Lung microvascular endothelial cell (primary cell): ENCODE measurements around the gene VENTX. TPM values are rescaled to one million over a fixed set of nuclear protein-coding genes. Genes with fewer than 3 reads are reported as not detected.

Experiments used
- DNase-seq, 2 donors: peaks; one replicate each; pipeline versions ENCODE4 v3.0.0 to v3.0.0-alpha.2; 2010; ENCODE audit warnings: low read depth in 2 of 2
- total RNA-seq: library from RNA; depleted of rRNA; stranded (reverse); fragments of >200 nt; gene quantifications from 2 replicates; pipeline ENCODE4 v1.2.1, GENCODE V29; 2014

The VENTX gene
- total RNA-seq, 1 donor from 2014 or later: not detected

DNA sequence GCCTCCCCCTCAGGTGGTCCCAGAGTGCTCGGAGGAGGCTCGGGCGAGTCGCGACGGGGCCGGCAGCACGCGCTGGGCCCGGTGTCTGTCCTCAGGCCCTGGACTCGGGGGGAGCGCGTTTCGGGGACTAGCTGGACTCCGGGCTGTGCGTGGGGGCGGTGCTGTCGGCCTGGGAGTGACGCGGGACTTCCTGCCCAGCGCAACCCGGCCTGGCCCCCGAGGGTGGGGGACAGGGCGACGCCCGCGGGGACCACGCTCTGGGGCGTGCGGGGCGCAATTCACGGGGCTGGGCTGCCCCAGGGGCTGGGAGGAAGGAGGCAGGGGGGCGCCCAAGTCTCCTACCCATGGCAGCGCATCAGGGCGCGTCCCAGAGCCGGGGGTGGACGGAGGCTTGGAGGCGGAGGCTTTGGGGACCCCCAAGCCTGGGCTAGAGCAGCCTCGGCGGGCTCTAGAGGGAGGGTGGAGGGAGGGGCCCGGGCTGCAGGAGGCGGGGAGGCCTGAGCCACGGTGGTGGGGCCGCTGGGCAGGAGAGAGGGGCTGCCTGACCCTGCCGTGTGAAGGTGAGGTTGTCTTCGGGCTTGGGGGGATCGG is 2.3 kb upstream of the VENTX start:
- no peak for DNase-seq

DNA sequence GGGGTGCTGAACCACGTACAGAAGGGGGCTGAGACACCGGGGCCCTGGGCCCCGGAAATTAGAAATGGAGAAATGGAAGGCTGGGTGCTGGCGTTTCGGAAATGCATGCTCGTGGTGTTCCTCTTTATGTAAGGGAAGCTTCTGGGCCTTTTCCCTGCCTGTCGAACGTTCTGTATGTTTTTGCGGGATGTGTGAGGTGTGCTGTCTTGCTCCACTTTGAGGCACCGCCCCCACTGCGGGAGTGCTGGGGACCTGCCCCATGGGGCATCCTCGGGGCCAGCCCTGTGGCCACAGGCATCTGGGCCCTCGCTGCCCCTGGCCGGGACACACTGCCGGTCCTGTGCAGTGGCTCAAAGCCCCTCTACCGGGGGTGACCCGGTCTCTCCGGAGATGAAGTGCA is 1.7 kb upstream of the VENTX start:
- no peak for DNase-seq

DNA sequence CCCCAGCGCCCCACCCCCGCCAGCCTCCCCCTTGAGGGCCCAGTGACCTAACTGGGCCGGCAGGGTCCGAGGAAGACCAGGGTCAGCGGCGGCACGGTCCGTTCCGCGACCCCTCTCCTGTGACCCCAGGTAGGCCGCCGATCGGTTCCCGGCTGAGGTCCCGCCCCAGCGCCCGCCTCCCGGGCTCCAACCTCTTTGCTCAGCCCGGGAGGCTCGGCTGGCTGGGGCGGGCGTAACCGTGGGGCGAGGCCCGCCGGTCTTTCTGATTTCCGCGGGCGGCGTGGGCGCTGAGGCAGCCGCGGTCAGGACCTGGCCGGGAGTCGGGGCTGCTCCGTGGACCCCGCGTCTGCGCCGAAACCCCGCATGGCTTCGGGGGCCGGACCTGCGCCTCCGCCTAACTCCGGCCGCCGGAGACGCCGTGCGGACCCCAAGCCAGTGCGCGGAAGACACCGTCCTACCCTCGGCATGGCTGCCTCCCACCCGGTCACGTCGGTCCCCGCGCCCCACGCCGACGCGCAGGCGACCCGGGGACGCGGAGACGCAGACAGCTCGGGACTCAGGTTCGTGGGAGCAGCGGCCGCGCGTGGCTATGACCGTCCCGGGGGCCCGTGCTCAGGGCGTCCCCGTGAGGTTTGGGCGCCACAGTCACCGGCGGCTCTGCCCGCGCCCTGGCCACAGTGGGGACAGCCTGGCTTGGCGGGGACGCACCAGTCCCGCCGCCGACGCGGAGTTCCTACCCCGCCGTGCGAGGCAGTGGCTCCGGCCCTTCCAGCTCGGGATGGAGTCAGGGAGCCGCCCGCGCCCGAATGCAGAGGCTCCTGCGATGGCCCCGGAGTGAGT is 1.0 kb upstream of the VENTX start:
- DNase-seq: no peak

DNA sequence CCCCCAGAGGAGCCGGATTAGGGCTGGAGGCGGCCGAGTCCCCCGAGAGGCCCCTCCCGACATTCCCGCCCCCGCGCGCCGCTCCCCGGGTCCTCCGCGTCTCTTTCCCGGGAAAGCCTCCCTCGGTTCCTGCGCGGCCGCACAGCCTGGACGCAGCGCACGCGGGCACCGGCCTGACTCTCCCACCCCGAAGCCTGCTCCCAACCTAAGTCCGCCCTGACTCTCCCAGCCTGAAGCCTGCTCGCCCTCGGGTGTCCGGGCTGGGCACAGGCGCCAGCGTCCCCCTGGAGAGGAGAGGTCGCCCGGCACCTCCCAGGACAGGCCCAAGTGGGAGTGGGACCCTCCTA is 441 bp upstream of the VENTX start:
- DNase-seq: no peak

DNA sequence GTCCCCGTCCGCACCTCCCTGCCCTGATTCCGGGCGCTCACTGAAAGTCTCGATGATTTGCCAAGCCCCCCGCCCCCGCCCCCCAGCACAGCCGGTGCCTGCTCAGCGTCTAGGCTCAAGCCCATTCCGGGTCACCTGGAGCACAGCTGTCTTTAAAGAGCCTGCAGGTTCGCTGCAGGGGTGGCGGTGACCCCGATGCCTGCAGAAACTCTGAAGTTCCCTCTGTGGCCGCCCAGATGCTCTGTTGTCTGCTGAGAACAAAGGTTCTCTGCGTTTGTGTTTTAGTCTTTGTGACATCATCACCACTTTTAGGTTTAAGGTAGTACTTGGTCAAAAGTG is 780 bp downstream of the VENTX start:
- DNase-seq: no peak

DNA sequence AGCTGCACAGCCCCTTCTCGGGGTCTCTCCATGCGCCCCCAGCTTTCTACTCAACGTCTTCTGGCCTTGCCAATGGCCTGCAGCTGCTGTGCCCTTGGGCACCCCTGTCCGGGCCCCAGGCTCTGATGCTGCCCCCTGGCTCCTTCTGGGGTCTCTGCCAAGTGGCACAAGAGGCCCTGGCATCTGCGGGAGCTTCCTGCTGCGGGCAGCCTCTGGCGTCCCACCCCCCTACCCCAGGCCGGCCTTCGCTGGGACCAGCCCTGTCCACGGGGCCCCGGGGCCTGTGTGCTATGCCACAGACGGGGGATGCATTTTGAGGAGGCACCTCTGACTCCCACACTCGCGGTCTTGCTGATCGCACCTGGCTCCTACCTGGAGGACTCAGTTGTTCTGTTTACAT is 2.3 kb downstream of the VENTX start:
- no peak for DNase-seq

DNA sequence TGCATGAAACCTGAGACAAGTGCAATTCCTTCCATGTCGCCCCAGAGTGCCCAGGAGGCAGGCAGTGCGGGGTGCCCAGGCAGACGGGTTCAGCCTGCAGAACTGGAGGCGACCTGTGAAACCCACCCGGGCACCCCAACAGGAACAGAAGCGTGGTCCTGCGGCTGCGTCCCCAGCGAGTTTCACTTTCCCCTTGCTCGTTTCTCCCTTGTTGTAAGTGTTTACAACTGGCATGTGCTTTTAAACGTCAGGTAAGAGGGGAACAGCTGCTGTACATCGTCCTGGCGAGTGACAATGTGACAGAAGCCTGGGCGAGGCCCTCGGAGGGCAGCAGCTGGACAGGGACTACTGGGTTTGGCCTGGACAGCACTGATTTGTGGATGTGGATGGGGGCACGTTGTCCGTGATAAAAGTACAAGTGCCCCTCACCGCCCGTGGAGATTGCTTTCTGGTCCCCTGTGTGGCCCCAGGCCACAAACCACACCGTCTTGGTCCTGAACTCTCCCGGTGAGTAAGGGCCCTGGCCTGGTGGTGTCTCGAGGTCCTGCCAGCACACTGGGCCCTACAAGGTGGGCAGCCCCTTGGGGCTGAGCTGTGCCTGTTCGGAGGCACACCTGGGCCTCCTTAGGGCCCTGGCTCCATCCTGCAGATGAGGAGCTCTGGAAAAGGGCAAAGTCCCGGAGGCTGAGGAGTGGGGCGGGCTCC is 4.0 kb downstream of the VENTX start:
- no peak for DNase-seq

DNA sequence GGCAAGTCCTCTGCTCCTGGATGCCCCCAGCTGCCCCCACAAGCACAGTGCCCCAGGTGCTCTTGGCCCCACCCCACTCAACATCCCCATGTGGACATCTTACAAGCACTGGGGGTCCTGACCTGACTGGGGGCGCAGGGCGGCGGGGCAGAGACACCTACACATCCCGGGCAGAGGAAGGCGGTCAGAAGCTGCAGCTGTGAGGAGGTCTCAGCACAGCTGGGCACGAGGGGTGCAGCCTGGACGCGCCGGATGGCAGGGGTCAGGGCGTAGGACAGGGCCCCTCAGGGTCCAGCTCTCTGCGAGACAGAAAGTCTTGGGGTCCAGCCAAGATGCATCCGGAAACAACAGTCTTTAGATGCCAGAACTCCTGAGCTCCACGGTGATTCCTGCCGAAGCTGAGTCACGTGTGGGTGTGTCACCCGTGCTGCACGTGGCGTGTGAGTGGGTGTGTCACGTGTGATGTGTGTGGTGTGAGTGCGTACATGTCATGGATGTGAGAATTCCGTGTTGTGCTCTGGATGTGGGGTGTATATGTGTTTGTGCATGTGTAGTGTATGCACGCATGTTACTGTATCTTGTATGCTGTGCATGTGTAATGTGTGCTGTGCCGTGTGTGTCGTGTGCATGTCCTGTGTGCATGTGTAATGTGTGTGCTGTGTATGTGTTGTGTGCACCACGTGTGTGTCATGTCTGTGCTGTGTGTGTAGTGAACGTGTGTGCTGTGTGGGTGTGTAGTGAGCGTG is 5.1 kb downstream of the VENTX start:
- peak in 1 of 2 donors; percentile 30 for DNase-seq

DNA sequence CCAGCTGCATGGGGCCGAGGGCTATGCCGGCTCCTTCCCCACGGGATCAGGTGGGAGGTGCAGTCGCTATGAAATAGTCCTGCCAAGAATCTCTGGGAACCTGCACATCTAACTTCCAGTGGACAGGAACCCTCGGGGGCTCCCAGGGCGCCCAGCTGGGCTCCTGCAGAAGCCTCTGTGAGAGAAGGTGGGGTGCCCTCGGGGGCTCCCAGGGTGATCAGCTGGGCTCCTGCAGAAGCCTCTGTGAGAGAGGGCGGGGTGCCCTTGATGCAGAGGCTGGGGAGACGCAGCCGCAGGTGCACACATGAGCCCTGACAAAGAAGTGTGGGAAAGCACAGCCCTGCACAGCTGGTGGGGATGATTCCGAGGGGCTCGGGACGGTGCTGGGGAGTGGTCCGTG is 5.9 kb downstream of the VENTX start:
- DNase-seq: no peak

DNA sequence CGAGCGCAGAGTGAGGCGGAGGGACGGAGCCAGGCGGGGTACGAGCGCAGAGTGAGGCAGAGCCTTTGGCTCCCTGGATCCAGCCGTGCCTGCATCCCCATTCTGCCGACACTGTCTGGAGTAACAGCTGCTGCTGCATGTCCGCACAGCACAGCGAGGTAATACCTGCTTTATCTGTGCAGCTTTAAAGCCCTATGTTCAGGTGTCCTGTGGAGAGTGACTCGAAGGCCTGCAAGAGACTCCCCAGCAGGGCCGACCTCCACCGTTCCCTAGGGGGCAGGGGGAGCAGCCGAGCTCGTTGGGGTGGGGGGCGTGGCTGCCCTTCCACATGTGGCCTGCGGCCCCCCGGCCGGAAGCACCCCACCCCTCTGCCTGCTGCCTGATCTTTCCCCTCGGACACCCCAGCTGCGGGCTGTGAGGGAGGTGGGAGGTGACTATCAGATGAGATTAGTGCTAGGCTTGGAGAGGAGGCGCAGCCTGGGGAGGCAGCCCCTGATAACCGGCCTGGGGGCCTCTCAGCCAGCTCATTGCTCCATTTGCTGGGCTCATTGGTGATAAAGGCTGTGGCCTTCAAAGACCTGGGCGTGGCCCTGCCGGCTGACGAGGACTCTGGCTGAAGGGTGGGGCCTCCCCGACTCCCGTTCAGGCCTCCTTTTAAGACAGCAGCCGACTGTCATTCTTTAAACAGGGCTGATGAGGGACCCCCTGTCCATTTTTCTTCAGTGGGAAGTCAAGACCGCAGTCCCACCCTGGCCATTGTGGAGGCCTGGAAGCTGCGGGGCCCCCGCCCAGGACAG is 8.0 kb downstream of the VENTX start:
- no peak for DNase-seq

DNA sequence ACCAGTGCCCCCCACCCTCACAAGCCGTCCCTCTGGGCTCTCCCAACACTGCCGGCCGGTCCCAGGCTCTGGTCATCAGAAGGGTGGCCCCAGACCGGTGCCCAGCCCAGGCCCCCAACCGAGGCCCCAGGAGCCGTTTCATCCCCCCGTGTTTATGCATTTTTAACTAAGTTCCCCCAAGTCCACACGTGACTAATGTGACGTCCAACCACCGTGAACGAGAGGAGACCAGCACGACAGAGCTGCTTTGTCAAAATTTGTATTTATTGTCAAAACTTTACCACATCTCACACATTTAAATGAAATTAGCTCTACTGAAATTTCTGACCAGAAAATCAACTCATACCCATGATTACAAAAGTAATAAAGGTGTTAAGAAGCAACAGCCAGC is 8.6 kb downstream of the VENTX start:
- no peak for DNase-seq

DNA sequence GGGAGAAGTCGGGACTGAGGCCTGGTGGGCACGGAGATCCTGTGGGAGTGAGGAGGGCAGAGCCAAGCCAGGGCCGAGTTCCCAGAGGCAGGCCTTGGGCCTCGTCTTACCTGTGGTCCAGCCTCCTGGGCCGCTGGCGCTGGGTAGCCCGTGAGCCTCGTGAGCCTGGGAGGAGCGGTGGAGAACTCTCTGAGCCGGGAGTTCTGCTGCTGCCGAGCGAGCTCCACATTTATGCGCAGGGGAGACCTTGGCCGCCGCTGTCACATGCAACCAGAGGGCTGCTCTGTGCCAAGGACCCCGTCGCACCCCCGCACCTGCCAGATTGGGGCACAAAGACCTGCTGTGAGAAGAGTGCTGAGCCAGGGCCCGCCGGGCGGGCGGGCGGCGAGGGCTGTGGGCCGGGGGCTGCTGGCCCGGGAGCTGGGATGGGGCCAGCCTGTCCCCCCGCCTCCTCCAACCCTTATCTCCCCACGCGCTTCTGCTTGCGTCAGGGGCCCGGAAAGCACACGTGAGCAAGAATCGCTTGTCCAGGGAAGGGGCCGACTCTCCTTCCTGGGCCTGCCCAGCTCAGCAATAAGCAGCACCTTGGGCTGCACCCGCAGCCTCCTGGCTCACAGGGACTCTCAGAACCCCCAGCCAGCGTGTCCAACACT is 10.2 kb downstream of the VENTX start:
- no peak for DNase-seq

DNA sequence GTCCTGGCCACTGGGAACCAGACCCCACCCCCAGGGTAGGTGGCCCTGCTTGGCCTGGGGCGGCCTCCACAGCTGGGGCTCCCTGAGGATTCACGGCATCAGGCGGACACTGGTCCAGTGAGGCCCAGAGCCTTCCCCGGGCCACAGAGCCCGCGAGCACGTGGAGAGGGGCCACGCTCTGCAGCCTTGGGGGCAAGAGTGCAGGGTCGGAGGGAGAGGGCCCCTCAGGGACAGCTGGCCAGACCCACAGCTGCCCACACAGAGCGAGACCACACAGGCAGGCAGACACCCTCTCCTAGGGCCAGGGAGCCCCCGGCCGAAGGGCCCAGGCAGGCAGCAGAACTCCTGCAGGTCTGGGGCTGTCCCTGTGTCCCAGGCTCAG is 10.7 kb downstream of the VENTX start:
- no peak for DNase-seq

DNA sequence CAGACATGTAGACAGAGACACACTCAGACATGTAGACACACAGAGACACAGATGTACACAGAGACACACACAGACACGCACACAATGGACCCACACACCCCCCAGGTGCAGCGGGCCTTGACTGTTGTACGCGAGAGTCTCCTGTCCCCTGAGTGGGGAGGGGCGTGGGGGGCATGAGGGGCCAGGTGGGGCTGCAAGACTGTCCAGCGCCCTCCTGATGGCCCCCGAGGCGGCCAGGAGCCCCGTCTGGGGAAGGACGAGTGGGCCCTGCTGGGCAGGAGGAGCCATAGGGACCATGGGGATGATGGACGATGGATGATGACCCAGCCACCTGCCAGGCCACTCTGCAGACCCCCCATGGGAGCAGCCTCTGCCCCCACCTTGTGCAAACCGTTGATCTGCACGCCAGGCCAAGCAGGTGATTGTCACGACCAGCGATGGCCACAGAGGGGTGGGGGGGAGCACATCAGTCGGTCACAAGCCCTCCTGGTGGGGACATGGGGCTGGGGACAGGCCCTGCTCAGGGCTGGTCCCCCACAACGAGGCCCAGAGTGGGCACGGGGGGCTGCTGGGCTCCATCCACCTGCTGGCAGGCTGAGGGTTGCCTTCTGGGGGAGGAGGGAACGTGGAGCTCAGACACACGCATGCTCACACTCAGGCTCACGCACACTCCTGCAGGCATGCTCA is 11.6 kb downstream of the VENTX start:
- no peak for DNase-seq

DNA sequence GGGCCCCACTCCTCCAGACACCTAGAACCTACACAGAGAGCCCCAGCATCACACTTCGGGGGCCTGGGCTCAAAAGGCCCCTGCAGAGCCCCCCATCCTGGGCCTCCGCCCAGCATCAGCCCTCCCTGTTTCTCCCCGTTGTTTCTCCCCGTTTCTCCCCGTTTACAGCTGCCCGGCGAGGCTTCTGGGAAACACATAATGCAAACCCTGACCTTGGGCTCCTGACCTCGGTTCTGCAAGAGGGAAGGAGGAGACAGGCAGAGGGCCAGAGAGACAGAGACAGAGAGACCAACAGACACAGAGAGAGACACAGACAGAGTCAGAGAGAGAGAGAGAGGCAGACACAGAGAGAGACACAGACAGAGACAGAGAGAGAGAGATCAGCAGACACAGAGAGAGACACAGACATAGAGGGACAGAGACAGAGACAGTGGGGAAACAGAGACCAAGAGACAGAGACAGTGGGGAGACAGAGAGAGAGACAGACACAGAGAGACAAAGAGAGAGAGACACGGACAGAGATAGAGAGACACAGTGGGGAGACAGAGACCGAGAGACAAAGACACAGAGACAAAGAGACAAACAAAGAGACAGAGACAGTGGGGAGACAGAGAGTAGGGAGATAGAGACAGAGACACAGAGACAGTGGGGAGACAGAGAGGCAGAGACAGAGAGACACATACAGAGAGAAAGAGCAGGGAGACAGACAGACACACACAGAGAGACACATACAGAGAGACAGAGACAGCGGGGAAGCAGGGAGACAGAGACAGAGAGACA is 12.5 kb downstream of the VENTX start:
- no peak for DNase-seq

DNA sequence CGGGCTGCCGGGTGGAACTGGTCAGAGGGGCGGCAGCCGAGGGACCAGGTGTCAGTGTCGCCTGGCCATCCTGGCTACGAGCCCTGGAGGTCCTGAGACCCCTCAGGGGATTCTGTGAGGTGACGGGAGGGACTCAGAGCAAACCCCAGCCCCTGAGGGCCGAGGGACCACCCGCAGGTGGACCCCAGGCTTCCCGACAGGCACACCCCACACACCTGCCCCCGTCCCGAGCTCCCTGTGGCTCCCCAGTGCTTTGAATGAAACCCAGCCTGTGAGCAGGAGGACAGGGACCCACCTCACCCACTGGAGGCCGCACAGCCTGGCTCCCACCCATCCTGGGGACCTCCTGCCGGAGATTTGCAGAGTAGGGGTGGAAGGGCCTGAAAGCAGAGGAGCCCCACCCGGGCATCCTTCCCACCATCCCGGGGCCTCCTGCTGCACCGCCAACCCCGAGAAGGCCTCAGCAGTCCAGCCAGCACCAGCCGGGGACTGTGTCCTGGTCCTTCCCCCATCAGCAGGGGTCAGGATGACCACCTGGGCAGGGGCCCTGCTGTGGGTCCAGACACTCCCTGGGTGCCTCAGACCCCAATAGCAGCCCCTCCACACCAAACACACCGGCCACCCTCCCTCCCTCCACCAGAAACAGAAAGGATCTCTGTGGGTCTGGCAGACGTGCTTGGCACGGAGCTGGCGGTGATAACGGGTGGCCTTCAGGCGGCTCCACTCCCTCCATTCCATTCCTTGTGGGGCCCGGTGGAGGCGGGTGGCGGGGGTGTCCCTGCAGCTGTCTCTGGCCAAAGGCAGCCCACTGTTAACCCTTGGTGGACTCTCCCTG is 13.9 kb downstream of the VENTX start:
- DNase-seq: no peak

DNA sequence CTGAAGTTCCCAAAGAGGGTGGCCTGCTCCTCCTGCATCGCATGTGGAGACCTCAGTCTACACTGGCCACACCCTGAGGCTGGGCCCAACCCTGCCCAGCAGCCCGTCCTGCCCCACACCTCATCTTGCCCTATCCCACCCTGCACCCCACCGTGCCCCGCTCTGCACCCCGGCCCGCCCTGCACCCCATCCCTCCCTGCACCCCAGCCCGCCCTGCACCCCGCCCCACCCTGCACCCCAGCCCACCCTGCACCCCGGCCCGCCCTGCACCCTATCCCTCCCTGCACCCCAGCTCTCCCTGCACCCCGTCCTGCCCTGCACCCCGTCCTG is 14.5 kb downstream of the VENTX start:
- no peak for DNase-seq

DNA sequence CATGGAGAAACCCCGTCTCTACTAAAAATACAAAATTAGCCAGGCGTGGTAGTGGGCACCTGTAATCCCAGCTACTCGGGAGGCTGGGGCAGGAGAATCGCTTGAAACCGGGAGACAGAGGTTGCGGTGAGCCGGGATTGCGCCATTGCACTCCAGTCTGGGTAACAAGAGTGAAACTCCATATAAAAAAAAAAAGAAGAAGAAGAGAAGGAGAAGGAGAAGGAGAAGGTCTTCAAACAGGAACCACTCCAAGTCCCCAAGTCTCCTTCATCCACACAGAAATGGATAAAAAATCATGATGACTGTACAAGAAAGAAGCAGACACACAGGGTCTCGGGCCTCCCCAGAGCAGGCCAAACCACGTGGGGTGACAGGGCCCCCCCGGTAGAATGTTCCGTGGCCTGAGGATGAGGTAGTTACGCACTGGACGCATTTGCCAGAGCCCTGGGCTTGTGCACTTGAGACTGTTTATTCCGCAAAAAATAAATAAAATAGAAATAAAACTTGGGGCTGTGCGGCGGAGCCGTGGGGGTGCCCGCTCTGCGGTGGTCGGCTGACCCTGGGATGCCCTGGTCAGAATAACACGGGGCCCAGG is 15.8 kb downstream of the VENTX start:
- DNase-seq: no peak
